ENCODE measurements around the gene ARL17B.
"Not testable (repeated sequence)": the region's sequence is repeated elsewhere in the genome, so short reads cannot be mapped to it uniquely, and the experiment has no call there.

Gene ARL17B

DNA sequence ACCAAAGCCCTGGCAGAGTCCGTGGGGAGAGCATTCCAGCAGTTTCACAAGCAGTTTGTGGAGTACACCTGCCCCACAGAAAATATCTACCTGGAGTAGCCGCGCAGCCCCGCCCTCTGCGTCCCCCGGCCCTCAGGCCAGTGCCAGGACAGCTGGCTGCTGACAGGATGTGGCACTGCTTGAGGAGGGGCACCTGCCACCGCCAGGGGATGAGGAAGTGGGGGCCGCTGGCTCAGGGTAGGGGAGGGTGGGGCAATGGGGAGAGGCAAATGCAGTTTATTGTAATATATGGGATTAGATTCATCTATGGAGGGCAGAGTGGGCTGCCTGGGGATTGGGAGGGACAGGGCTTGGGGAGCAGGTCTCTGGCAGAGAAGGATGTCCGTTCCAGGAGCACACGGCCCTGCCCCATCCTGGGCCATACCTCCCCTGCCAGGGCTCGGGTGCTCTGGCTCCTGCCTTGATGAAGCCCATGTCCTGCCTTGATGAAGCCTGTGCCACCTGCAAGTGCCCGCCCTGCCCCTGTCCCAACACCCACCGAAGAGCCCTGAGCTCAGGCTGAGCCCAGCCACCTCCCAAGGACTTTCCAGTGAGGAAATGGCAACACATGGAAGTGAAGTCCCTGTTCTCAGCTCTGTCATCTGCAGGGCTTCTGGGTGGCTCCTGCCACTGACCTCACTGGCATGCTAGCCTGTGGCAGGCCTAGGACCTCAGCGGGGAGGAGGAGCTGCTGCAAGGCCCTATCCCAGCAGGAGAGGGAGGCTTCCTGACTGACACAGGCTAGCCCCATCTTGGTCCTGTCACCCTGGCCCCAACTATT, 116.4 kb downstream of the ARL17B start:
- DNase-seq: not testable (repeated sequence)

DNA sequence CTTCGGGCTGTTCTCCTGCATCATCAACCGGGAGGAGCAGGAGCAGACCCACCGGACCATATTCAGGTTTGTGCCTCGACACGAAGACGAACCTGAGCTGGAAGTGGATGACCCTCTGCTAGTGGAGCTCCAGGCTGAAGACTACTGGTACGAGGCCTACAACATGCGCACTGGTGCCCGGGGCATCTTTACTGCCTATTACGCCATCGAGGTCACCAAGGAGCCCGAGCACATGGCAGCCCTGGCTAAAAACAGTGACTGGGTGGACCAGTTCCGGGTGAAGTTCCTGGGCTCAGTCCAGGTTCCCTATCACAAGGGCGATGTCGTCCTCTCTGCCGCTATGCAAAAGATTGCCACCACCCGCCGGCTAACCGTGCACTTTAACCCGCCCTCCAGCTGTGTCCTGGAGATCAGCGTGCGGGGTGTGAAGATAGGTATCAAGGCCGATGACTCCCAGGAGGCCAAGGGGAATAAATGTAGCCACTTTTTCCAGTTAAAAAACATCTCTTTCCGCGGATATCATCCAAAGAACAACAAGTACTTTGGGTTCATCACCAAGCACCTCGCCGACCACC, 117.1 kb downstream of the ARL17B start:
- not testable (repeated sequence) for DNase-seq

- not testable (repeated sequence) for DNase-seq
Observed at GRCh38 chr17:46243928-46244327, 117.6 kb downstream of the ARL17B start.

DNA sequence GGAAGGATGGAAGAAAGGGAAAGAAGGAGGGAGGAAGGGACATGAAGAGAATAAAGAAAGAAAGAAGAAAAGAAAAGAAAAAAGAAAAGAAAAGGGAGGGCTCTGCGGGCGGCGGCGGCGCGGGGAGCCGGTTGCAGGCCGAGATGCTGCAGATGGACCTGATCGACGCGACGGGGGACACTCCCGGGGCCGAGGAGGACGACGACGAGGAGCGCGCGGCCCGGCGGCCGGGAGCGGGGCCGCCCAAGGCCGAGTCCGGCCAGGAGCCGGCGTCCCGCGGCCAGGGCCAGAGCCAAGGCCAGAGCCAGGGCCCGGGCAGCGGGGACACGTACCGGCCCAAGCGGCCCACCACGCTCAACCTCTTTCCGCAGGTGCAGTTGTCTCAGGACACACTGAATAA, 118.1 kb downstream of the ARL17B start:
- not testable (repeated sequence) for DNase-seq

DNA sequence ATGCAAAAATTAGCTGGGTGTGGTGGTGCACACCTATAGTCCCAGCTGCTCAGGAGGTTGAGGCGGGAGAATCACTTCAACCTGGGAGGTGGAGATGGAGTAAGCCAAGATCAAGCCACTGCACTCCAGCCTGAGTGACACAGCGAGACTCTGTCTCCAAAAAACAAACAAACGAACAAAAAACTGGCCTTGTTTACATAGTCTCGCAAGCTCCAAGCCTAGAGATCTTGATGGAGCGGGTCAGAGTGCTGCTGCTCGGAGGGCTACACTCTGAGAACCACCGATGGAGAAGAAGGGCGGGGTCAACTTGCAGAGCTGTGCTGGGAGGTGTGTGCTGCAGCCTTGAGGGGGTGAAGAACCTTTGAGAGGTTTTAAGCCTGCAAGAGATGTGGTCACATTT, 130.2 kb downstream of the ARL17B start:
- DNase-seq: not testable (repeated sequence)

GRCh38 chr17:46225274-46225794, 136.2 kb downstream of the ARL17B start:
- peak; percentile 93 for DNase-seq

- DNase-seq: not testable (repeated sequence)
Observed at GRCh38 chr17:46224864-46225263, 136.7 kb downstream of the ARL17B start.
